Neural progenitor cell (in vitro differentiated cells): ENCODE results near the gene ARL2.

Source experiments
- CTCF ChIP-seq: fragments of 200-600 bp; sonication (generic); IDR thresholded peaks from 2 replicates; pipeline ENCODE4 v1.5.1; 2017; ENCODE audit warnings: antibody characterized with exemption, mild to moderate bottlenecking
- EZH2 ChIP-seq: fragments of 200-600 bp; sonication (generic); IDR thresholded peaks from 2 replicates; pipeline ENCODE4 v1.6.1; 2017; ENCODE audit warnings: antibody characterized with exemption, mild to moderate bottlenecking, moderate library complexity
- EZH2phosphoT487 ChIP-seq: fragments of 200-600 bp; sonication (generic); IDR thresholded peaks from 2 replicates; pipeline ENCODE4 v1.6.1; 2017; ENCODE audit warnings: antibody characterized with exemption

- TF ChIP-seq CTCF: no peak
- TF ChIP-seq EZH2phosphoT487: no peak
- TF ChIP-seq EZH2: no peak
These were observed 39.8 kb upstream of the ARL2 start for GRCh38 chr11:64974124-64974523.
